OCI-M2 (cell line): ENCODE measurements around the gene STKLD1.

Experiments used
- DNase-seq: peaks from one replicate; lab custom pipeline; 2025; ENCODE audit not compliant: unreplicated experiment; lab: John Stamatoyannopoulos, UW

The STKLD1 gene

DNA sequence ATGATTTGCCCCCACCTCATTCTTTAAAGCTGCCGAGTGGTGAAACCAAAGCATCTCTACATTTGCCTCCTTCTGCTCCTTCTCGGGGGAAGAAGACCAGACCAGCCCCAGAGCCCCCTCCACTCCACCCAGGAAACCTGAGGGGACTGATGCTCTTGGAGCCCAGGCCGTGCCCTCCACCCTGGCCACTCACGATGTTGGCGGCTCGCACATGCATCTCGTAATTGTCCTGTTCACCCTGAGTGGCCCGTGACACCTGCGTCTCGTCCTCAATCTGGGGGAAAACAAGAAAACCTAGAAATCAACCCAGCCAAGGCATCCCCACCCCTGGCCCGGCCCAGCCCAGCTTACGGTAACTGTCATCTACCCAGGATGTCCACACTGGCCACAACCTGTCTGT lies 31.2 kb upstream of the STKLD1 start:
- DNase-seq: no peak

DNA sequence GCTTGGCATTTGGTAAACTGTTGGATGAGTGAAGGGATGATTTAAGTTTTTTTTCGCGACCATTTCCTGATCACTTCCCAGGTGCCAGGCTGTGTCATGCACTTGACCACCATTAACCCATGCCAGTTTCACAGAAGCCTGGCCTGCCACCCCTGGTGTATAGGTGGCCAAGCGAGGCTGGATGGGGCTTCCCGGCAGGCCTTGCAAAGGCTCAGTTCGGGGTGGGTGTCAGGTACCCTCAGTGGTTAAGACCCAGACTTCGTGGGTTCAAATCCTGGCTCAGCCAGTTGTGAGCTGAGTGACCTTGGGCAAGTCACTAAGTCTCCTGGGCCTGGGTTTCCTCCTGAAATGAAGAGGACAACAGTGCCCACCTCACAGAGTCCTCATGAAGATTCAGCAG lies 30.6 kb upstream of the STKLD1 start:
- no peak for DNase-seq

DNA sequence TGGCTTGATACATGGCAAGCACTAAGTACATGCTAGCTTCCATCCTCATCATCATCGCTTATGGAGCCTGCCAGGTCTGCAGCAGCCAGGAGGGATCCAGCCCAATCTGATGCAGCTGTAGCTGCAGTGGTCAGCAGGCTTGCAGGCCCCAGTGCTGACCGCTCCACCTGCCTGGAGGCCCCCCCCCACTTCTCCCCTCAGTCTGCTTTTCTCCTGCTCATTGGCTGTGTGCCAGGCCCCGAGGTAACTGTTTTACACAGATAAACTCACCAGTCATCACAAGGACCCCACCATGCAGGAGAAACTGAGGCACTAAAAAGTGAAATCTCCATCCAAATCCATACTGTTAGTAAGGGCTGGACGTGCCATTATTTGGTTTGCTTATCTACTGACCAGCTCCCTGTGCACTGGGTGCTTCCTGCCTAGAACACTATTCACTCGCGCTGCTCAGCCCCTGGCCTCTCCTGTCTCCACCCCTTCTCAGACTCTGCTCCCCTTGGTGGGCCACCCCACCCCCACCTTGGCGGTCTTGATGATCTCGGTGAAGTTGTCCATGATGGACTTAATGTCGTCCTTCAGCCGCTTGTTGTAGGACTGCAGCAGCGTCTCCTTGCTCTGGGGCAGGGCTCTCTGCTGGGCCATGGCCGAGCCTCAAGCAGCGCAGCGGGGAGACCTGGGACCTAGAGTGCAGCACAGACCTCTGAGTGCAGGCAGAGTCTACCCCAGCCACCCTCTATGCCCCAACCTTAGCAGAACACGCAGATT lies 30.0 kb upstream of the STKLD1 start:
- DNase-seq: no peak

DNA sequence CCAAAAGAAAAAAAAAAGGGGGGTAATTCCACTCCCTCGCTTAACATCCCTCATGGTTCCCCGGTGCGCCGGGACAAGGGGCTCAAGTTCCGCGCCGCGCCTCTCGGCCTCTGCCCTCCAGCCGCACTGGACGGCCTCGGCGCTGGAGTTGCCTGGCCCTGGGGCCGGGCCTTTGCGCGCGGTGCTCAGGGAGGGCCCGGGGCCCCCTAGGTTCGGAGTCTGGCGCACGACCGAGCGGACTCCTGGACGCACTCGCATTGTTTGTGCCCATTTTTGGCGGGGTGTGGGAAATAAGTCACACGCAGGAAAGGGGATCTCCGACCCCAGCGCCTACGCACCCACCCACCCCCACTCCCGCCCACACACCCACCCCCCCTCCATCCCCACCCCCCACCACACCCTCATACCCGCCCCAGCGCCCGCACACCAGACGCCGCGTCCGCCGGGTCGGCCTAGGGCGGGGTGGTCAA lies 28.6 kb upstream of the STKLD1 start:
- DNase-seq: no peak

DNA sequence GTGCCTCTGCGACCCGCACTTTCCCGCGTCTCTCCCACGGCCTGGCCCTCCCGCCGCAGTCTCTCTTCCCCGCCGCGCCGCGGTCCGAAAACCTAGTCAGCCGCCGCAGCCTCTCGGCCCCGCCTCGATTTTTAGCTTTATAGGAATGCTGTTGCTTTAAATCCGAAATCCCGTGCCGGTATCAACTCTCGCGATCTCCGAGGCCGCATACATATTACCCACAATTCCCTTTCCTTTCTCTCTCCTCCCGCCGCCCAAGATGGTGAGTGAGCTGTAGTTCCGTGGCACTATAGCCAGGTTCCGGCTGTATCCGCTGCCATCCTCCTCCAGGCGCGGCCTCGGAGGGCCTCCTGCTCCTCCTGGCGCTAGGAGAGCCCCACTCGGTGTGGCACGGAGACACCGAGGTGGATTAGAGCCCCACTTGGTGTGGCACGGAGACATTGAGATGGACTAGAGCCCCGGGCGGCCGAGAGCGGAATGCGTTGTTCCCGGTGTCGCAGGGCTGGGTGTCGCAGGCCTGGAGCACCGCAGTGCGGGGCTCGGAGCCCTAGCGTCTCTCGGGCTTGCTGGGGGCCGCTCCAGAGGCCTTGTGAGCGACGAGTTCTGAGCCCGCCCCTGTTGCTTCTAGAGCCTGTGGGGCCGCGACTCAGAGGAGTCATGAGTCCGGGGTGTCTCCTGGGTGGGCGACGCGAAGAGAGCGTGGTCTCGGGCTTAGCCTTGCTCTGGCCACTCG lies 28.0 kb upstream of the STKLD1 start, which contains the start of the genes MED22 and RPL7A:
Gene MED22 (minus strand): TSS at position 147 of the 733 bp plus-strand sequence. CDS start 1,469 bp downstream, outside the sequence.
Gene RPL7A (plus strand): TSS at position 234 of the 733 bp plus-strand sequence. CDS start 26 bp downstream, at position 260.
- peak; percentile 77 for DNase-seq

DNA sequence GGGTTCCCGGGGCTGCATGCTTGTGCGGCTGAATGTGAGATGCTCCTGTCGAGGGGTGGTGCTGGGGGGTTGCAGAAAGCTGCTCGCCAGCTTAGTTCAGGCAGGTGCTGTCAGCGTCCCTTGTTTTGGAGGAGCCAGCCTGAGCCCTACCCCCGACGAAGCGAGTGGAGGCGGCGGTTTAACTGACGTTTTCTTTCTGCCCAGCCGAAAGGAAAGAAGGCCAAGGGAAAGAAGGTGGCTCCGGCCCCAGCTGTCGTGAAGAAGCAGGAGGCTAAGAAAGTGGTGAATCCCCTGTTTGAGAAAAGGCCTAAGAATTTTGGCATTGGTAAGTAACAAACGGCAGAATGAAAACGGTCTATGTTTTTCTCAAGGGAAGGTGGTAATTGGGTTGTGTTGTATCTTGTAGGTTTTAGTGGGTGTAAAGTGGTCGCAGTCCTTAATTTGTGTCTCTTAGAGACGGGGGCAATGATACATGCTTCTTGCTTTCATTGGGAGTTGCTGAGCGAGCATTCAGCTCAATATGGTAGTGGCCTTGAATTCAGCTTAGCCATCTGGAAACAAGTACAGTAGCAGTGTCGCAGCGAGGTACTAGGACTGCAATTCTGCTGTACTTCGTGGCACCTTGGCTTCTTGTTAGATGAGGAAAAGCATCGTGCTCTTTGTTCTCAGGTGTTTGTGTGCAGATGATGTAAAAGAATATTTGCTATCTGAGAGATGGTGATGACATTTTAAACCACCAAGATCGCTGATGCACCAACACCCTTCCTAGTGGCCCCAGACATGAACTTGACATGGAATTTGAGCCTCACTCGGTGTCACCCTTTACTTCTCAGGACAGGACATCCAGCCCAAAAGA lies 27.2 kb upstream of the STKLD1 start:
- no peak for DNase-seq

DNA sequence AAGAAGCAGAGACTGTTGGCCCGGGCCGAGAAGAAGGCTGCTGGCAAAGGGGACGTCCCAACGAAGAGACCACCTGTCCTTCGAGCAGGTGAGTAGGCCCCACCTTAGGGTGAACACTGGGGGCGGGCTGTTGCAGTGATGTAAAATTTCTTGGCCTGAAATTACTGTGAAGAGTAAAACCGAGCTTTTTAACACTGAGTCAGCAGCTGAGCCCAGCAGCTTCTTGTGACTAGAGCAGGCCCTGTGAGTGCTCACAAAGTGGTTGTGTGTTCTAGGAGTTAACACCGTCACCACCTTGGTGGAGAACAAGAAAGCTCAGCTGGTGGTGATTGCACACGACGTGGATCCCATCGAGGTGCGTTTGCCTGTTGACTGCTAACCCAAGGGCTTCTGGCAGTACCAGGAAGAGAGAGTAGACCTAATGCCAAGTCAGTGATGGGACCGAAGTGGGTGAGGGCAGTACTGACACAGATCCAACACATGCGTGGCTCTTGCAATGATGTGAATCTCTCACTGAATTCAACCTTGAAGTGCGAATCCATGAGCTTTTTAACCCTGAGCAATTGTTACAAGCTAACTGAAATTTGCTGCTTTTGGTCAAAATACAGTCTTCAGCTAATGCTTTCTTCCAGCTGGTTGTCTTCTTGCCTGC lies 26.1 kb upstream of the STKLD1 start:
- no peak for DNase-seq

DNA sequence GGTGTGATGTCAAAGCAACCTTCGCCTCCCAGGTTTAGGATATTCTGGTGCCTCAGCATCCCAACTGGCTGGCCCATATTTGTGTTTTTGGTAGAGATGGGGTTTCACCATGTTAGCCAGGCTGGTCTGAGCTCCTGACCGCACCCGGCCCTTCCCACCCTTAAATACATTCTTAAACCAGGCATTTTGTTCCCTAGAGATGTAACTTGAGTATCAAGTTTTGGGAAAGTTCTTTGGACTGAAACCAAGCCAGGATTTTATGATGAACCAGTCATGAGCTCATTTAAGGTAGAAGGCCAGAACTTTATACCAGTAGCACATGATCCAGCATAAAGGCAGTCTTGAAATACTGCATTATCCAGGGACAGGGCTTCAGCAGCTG lies 24.6 kb upstream of the STKLD1 start:
- no peak for DNase-seq

DNA sequence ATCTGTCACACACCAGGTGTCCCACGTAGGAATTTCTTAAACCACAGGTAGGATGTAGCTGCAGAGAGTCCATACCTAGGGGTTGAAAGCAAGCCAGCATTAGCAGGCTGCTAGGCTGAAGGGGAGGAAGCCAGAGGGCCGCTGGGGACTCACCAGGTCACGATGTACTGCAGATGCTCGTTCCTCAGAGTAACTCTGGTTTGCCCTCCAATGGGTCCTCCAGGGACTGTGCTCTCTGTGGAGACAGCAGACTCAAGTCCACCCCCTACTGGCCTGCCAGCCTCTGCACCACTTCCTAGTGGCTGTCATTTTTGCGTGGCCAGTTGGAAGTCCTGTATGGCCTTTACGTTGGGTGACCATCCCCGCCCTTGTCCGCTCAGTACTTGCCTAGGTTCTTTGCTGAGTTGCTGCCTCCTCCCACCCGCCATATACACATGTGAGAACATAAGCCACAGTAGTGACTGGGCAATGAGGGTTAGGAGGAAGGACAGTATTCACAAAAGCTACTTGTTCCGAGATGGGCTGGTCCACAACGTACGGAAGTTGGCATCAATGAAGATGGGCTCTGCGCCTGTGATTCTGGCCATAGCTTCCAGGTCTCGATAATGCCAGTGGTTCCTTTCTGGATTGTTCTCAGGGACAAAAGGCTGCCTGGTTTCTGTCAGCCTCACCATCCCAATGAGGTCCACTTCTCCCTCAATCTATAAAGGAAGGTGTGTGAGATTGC lies 24.1 kb upstream of the STKLD1 start:
- peak; percentile 48 for DNase-seq

DNA sequence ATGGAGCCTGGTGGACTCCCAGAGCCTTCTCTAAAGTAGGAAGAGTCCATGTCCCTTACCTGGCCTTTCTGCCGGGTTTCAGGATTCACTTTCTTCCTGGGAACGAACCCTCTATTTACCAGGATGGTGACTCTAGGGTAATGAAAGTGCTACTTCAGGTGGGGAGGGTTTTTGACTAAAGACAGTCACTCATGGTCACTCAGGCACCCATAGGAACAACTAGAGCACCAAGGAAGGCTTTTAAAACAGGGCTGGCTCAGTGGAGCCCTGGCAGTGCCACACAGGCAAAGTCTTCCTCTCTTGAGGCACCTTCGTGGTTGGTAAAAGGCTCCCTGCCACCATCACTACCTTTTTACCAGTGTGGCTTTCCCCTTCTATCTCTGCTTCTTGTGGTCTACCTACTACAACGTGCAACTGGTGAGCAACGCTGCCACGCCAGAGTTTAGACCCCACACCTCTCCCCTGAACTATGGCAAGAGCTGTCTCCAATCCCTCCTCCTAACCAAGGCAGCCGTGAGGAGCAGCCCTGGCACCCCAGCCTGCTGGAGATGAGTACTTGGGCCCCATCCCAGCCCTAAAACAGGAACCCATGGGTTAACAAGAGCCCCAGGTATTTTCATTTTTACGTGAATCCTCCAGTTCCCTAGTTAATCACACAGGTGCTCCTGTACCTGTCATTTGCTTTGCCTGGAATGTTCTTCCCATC lies 23.4 kb upstream of the STKLD1 start:
- no peak for DNase-seq

DNA sequence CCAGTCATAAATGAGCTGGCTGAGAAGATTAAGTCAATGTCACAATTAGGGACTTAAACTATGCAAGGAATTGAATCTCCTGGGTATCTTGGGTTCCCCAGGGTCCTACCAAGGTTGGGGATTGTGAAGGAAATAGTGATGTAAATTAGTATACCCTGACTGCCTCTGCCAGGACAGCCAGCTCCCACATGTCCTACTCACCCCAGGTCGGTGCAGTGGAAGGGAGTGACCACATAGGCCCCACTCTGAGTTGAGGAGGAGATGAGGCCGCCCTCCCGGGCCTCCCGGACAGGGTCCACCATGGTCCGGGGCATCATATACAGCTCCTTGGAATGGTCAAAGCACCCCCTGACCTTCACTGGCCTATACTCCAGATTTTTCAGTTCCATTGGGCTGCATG lies 22.6 kb upstream of the STKLD1 start:
- DNase-seq: no peak

DNA sequence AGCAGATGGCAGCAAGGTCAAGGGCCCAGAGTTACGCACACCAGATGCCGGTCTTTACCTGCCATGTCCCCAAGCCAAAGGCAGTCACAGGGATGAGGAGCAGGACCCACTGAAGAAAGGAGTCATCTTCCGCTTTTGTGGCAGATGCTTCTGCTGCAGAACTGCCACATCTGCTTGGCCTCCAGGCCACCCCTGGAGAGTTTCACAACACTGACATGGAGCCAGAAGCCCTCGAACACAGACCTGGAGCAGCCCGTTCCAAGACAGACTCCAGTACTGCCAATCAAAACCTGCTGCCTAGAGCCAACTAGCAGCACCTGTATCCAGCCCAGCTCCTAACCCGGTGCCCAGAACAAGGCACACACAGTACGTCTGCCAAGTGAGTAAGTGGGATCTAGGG lies 21.4 kb upstream of the STKLD1 start:
- DNase-seq: no peak

DNA sequence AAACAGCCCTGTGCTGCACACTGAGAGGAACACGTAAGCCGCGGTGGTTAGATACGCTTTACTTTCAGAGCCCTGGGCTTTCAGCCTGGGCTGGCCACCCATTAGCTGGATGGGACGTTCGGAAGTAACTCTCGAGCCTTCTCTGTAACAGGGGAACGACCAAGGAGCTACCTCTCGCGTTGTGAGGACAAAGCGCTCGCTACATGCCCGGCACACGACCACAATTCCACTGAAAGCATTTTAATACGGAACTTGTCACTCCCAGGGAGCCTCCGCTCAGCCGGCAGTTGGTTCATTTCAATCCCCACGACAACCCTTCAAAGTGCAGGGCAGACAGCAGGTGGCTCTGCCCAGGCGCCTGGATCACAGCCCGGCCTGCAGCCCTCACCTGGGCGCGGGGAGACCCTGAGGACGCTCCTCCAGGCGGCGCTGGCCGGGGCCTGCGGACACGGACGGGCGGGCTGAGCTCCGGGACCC lies 20.2 kb upstream of the STKLD1 start:
- no peak for DNase-seq

DNA sequence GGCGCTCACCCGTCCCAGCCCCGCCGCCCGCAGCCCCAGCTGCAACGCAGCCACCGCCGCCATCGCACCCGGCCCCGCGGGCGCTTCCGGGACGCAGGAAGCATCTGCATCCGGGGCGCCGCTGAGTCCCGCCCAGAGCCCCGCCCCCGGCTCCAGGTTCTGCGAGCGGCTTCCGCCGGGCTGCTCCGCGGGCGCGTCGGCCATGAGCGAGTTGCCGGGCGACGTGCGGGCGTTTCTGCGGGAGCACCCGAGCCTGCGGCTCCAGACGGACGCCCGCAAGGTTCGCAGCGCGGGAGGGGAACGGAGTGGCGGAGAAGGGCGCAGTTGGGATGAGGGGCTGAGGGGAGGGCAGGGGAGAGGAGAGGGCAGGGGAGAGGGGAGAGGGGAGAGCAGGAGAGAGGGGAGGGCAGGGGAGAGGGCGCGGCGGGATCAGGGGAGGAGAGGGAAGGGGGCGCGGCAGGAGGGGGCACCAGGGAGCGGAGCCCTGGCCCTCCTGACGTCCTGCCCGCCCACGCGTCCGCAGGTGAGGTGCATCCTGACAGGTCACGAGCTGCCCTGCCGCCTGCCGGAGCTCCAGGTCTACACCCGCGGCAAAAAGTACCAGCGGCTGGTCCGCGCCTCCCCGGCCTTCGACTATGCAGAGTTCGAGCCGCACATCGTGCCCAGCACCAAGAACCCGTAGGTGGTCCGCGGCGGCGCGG lies 19.6 kb upstream of the STKLD1 start, which contains the start of the genes SURF1 and SURF2:
Gene SURF1 (minus strand): TSS at position 97 of the 701 bp plus-strand sequence. CDS start 34 bp downstream, at position 63.
Gene SURF2 (plus strand): TSS at position 160 of the 701 bp plus-strand sequence. CDS start 43 bp downstream, at position 203.
- DNase-seq: no peak

DNA sequence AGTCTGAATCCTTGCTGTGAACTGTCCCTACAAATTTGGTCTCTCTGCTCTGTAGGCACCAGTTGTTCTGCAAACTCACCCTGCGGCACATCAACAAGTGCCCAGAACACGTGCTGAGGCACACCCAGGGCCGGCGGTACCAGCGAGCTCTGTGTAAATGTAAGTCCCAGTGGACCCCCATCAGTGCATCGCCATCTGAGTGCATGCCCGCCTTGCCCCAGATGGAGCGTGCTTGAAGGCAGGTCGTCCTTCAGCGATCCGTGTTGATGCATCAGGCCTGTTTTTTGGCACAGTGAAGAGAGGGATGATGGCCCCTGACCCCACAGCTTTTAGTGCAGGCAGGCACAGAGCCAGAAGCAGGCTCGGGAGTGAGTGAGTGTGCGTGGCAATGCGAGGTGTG lies 18.5 kb upstream of the STKLD1 start:
- no peak for DNase-seq

DNA sequence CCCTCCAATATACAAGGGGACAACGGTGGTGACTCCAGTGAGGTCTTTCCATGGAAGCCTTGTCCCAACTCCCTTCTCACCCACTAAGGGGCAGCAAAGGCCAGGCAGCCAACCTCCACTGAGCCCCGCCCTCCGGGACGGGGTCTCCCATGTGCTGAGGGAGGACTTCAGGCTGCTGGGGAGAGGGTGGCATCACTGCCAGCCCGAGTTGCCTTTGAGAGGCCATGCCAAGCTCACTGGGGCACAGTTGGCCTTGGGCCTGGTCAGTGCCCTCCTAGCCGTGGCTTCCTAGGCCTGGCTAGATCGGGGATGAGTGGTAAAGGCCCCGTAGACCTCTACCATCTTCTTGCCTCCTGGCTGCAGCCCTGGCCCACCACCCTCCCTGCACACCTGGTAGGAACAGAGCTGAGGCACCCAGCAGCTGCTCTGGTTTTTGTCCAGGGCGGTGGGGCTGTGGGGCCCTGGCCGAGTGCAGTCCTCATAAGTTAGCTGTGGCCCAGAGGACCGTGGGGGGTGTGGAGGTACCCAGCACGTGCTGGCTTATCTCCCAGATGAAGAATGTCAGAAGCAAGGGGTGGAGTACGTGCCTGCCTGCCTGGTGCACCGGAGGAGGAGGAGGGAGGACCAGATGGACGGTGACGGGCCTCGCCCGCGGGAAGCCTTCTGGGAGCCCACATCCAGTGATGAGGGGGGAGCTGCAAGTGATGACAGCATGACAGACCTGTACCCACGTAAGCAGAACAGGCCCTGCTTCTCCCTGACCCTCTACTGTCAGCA lies 16.6 kb upstream of the STKLD1 start:
- no peak for DNase-seq
